ENCODE data around the gene UBE2C. TPM values are rescaled to one million over a fixed set of nuclear protein-coding genes. Genes with fewer than 3 reads are reported as not detected.
"Not testable (repeated sequence)": the region's sequence is repeated elsewhere in the genome, so short reads cannot be mapped to it uniquely, and the experiment has no call there.

The UBE2C gene
- total RNA-seq, 1 donor from 2014 or later, result 0.96 TPM

DNA sequence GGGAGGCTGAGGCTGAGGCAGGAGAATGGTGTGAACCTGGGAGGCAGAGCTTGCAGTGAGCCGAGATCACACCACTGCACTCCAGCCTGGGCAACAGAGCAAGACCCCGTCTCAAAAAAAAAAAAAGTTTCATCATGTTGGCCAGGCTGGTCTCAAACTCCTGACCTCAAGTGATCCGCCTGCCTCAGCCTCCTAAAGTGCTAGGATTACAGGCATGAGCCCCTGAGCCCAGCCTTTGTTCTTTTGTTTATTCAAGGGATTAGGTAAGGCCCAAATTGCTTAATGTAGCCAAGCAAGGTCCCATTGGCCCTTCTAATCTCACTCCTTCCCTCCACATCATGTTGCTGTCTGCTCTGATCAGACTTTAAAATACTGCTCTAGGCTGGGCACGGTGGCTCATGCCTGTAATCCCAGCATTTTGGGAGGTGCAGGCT is 17.2 kb downstream of the UBE2C start:
- DNase-seq (ENCODE audit: low spot score); ATAC-seq: not testable (repeated sequence)

DNA sequence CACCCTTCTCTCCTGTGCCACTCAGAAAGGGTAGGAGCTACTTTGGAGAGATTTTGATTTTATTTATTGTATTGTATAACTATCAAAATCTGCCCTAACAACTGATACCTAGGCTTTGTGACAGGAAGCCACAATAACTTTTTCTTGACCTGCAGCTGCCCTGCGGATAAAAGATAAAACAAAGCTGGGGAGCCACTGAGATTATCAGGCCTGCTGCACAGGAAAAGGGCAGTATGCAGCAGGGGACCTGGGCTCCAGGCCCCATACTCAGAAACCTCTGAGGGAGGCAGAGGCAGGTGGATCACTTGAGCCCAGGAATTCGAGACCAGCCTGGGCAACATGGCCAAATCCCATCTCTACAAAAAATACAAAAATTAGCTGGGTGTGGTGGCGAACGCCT is 20.2 kb downstream of the UBE2C start:
- DNase-seq (ENCODE audit: low spot score) (no peak), ATAC-seq (no peak)

DNA sequence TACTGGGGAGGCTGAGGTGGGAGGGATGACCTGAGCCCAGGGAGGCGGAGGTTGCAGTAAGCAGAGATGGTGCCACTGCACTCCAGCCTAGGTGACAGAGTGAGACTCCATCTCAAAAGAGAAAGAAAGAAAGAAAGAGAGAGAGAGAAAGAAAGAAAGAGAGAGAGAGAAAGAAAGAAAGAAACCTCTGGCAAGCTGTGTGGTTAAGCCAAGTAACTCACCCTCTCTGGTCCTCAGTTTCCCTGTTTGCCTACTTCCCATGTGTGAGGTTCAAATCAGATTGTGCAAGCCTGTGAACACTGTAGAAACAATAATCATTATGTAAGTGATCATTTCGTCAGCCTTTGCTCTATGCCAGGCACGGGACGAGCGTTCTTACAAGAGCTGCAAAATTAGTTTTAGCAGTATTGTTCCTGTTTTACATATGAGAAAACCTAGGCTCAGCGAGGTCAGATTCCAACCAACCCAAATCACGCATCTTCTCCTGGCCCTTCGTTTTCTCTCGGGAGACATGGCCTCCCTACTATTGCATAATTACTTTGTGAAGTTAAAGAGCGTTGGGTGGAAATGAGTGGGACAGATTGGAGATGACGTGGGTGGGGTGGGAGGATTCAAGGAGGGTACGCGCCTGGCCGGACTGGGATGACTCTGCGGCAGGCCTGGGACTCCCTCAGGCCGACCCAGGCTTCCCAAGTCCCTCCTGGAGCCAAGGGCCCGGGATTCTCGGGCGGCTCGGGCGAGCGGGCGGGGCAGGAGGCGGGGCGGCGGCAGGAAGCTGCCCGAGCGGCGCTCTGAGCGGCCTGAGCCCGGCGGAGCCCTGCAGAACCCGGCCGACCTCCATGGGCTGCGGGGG is 20.8 kb downstream of the UBE2C start, which contains the start of gene SNX21:
Gene SNX21 (plus strand): TSS at position 770 of the 853 bp plus-strand sequence. CDS start 121 bp downstream, outside the sequence.
- DNase-seq (ENCODE audit: low spot score) (peak; percentile 78), ATAC-seq (peak; percentile 91)

DNA sequence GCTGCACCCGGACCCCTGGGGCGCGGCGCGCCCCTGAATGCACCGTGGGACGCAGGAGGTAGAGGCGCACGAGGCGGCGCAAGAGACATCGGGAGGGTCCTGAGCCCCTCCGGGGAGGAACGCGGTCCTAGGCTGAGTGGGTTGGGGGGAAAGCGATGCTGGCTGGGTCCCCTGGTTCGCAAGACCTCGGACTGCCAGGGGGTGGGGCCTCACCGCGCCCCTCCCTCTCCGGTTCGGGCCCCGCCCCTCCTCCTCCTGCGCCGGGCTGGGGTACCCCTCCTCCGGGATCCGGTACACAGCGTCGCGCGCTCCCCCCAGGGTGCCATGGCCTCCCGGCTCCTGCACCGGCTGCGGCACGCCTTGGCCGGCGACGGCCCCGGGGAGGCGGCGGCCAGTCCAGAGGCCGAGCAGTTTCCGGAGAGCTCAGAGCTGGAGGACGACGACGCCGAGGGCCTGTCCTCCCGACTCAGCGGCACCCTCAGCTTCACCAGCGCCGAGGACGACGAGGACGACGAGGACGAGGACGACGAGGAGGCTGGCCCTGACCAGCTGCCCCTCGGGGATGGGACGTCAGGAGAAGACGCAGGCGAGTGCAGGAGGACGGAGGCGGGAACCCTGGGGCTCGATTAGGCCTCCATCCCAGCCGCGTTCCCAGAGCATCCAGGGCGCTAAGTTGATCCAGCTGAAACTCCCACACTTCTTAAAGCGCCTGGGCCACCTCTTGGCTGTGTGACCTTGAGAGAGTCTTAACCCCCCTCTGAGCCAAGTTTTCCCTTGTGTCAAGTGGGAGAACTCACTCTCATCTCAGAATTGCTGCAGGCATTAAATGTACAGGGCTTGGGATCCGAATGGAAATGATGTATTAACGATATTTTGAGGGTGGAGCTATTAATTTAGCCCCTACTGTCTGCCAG is 21.7 kb downstream of the UBE2C start:
- DNase-seq (ENCODE audit: low spot score) (peak; percentile 75), ATAC-seq (peak; percentile 87)

DNA sequence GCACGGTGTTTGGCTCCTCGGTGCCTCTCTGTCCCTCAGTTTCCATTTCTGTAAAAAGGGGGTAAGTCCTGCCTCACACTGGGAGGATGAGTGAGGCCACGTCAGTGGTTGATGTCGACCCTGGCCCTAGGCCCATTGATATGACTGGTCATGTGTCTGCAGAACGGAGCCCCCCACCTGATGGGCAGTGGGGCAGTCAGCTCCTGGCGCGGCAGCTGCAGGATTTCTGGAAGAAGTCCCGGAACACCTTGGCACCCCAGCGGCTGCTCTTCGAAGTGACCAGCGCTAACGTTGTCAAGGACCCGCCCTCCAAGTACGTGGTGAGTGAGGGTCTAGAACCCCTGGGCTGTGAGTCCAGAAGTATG is 22.3 kb downstream of the UBE2C start:
- ATAC-seq, result no peak
- no peak for DNase-seq (ENCODE audit: low spot score)

DNA sequence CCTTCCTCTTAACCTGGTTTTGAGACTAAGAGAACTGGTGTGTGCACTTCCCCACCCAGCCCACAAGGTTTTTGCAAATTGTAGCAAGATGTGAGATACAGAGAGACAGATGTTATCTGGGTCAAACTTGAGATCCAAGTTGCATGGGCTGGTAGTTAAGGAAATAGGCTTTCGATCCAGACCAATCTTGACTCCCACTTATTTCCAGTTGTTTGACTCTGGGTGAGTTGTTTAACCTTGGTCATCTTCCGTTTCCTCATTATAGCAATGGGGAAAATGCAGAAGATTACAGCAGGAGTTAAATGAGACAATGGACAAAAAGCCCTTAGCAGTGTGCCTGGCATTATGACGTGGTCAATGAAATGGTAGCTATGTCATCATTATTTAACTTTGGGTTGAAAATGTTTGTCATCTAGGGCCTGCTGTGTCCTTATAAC is 22.9 kb downstream of the UBE2C start:
- DNase-seq (ENCODE audit: low spot score) (no peak), ATAC-seq (no peak)

DNA sequence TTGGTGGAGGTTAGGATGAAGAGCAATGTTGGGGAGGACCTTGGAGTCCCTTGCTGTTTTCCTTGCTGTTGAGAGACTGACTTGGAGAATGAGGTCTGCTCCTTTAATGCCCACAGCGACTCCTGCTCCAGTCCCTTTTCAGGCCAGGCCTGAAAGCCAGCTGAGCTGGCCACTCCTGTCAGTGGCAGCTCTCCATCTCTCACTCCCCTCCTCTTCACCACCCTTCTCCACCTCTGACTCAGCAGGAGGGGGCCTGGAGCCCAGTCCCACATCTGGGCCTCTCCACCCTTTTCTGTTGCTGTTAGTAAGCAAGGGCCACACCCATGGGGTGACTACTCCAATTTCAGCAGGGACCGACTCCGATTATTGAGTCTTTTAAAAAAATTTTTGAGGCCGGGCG is 23.4 kb downstream of the UBE2C start:
- DNase-seq (ENCODE audit: low spot score) (no peak), ATAC-seq (no peak)

DNA sequence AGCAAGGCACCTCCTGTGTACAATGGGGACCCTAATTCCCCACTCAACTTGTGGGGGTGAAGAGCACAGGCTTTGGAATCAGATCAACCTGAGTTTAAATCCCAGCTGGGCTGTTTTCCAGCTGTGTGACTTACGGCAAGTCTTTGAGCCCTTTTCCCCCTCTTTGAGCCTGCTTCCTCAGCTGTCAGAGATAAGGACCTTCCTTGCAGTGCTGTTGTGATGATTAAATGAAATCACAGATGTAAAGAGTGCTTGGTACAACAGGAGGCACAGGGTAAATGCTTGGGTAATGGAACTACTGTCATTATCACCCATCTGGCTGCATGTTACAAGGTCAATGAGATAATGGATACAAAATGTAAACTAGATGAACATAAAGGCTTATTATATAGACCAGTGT is 24.4 kb downstream of the UBE2C start:
- no peak for ATAC-seq

DNA sequence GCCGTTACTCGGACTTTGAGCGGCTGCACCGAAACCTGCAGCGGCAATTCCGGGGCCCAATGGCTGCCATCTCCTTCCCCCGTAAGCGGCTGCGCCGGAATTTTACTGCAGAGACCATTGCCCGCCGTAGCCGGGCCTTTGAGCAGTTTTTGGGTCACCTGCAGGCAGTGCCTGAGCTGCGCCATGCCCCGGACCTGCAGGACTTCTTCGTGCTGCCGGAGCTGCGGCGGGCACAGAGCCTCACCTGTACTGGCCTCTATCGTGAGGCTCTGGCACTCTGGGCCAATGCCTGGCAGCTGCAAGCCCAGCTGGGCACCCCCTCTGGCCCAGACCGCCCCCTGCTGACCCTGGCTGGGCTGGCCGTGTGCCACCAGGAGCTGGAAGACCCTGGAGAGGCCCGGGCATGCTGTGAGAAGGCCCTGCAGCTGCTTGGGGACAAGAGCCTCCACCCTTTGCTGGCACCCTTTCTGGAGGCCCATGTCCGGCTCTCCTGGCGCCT is 28.3 kb downstream of the UBE2C start:
- no peak for DNase-seq (ENCODE audit: low spot score)
- peak; percentile 11 for ATAC-seq

More for the DNA sequence above, 24.4 kb downstream of the UBE2C start:
- no peak for DNase-seq (ENCODE audit: low spot score)

DNA sequence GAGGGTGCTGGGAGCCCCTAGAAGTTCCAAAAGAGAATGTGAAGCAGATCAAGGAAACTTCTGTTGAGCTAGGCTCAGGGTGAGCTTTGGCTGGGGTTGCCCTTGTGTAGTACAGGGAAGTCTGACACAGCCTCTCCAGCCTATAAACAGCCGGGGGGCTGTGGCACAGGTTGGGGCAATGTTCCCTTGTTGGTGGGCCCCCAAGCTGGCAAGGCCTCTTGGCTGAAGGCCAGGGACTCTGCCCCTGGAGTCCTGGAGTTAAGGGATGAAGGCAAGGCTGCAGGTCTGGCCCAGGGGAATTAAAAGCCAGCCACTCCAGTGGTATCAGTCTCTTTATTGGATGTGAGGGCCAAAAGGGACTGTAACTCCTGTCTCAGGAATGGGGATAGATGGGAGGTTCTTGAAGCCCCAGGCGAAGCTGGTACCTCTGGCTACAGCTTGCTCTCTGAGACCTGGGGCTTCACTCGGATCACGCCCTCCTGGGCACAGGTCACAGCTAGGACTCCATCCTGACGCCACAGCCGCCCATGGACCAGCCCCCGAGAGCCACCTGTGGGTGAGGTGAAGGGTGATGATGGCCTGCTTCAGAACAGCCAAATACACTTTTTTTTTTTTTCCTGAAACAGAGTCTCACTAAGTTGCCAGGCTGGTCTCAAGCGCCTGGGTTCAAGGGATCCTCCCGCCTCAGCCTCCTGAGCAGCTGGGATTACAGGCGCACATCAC is 29.1 kb downstream of the UBE2C start:
- DNase-seq (ENCODE audit: low spot score) (no peak), ATAC-seq (no peak)

DNA sequence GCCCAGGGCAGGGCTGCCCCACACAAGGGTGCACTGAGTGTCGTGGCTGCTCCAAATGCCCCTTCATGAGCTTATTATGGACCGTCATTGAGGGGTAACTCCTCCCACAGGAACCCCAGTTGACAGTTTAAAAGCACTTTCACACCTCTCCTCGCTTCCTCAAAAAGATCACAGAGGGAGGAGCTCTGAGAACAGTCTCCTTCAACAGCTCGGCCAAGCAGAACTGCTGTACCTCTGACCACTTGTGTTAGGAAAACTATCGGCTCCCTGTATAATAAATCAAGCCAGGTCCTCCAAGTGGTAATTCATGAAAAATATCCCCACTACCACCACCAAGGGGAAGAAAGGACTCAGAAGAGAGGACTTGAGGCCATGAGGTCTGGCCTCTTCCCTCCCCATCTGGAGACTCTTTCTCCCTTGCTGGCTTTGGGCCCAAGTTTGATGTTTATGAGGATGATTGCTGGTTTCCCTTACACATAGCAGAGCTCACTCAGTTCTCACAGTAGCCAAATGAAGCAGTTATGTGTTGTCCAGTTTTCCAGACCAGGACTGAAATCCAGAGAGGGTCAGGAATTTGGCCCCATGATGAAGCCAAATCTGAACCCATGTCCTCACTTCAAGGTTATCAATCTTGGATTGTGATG is 29.8 kb downstream of the UBE2C start:
- ATAC-seq (no peak), DNase-seq (ENCODE audit: low spot score) (no peak)

DNA sequence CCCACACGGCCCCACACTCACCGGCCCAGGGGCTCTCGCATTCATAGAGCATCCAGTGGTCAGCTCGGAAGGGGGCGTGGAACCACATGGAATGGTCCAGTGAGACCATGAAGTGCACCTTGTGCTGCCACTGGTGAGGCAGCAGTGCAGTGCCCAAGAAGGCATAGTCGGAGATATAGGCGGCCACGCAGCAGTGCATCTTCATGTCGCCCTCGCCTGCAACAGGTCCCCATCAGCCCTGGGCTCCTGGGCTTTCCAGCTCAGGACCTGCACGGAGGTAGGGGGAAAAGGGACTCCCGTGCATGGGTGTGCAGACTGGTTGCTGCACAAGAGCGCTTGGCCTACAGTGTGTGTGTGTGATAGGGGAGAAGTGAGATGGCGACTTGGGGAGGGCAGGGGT is 31.1 kb downstream of the UBE2C start:
- DNase-seq (ENCODE audit: low spot score) (no peak), ATAC-seq (no peak)

DNA sequence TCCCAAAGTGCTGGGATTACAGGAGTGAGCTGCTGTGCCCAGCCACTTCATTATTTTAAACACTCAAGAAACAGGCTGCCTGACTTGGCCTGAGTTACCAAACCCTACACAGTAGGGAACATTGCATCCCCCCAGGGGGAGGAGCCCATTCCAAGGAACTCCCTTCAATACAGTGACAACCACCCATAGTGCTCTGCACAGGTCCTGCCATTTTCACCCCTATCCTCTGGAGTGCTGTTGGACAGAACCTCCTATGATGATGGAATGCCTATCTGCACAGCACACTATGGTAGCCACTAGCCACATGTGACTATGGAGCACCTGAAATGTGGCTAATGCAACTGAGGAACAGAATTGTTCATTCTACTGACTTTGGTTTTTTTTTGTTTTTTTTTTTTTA is 33.0 kb downstream of the UBE2C start:
- ATAC-seq, result no peak
- no peak for DNase-seq (ENCODE audit: low spot score)

DNA sequence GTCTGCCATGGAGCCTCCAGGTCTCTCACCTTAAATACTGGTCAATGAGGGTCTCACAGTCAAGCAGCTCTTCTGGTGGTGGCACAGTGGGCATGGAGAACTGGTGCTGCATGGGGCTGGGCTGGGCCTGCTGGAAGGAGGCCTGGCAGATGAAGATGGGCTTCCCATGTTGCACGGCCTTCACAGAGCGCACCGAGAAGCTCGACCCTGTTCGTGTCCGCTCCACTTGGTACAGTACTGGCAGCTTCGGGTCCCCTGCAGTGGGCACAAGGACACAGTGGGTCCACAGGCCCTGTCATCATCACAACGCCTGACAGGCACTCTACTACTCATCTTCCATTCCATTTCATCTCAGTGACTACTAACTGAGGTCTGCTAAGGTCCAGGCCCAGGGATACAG is 36.0 kb downstream of the UBE2C start:
- no peak for ATAC-seq
- DNase-seq (ENCODE audit: low spot score), result no peak

DNA sequence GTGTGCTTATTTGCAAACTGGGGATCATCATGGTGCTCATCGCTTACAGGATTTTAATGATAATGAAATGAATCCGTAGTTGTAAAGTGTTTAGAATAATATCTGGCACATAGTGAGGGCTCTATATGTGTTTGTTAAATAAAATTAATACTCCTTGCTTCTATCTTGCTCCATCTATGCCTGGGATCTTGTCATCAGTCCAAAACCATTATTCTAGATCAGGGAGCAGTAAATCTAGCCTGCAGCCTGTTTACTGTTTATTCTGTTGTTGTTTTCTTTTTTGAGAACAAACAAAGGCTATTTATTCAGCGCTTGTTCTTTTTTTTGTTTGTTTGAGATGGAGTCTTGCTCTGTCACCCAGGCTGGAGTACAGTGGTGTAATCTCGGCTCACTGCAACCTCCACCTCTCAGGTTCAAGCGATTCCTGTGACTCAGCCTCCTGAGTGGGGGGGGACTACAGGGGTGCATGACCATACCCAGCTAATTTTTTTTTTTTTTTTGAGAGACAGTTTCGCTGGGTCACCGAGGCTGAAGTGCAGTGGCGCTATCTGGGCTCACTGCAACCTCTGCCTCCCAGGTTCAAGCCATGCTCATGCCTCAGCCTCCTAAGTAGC is 36.6 kb downstream of the UBE2C start:
- no peak for ATAC-seq
- DNase-seq (ENCODE audit: low spot score), result no peak

DNA sequence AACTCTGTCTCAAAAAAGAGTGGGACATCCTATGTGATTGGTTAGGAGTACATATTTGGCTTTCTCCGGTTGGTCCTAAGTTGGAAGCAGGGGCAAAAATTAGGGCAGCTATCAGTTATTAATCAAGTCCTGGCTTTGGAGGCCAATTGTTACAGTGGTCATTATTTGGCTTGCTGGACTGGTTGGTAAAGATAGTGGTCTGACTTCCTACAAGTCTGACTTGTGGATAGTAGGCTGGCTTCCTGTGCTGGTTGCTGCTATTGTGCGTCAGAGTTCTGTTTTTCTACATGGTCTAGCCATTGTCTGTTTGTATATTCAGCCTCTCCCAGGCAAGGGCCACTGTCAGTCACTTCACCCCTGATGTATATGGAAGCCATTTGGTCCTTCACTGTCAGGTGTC is 37.8 kb downstream of the UBE2C start:
- ATAC-seq (no peak), DNase-seq (ENCODE audit: low spot score) (no peak)

DNA sequence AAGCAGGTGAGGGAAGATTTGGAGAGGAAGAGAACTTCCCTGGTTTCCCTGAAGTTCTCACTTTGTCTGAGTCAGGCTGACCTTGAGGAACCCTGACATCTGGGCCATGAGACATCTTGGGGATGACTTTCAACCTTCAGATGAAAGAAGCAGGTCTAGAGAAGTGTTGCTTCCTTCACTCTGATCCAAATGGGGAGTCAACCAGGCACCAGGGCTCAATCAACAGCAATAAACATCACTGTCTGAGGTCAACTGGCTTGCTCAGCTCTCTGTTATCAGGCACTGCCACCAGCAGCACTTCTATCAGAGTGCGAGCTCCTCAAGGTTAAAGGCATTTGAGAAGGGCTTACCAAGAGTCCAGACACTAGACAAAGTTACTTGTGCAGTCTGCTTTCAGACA is 38.5 kb downstream of the UBE2C start:
- no peak for DNase-seq (ENCODE audit: low spot score)

DNA sequence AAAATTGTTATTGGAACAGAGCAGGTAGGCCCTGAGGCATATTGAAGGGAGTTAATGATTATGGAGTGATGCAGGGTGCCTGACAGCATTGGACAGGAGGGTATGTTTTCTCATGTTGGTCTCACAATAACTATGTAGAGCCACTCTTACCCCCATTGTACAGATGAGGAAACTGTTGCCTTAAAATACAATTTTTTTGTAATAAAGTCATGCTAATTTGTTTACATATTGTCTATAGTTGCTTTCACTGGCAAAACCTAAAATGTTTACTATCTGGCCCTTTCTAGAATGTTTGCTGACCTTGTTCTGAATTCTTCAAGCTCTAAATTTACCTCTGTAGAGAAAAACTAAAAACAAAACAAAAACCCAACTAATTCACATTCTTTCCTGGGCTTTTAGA is 39.1 kb downstream of the UBE2C start:
- DNase-seq (ENCODE audit: low spot score) (no peak), ATAC-seq (no peak)

More for the DNA sequence above, 38.5 kb downstream of the UBE2C start:
- ATAC-seq, result no peak

DNA sequence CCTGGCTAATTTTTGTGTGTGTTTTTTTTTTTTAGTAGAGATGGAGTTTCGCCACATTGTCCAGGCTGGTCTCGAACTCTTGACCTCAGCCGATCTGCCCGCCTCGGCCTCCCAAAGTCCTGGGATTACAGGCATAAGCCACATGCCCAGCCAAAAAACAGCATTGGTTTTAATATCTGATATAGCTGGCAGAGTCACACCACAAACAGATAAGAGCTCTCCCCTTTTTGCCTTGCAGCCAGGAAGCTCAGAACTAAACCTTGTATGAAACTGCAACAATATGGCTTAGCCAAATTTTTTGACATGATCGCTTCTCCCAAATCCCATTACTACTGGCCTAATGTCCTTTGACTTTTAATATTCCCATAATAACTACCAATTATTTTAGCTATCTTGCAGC is 39.9 kb downstream of the UBE2C start:
- DNase-seq (ENCODE audit: low spot score) (no peak), ATAC-seq (no peak)

DNA sequence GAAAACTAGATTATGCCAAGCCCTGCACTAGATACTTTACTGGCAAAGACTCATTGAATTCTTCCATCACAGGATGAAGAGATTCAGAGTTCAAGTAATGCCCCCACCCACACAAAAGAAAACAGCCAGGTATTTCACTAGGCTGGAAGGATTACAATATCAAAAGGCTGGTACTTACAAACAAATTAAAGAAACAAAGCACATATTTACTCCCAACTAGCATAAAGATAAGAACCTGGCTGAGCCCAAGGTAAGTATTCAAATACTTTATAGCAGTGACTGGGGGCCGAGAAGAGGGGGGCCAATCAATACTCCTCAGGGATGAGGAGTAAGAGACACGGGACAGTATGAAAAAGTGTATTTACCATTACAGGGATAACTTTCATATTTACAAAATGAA is 41.0 kb downstream of the UBE2C start:
- DNase-seq (ENCODE audit: low spot score), result no peak
- no peak for ATAC-seq

All from left lobe of liver (tissue), 2 donors.